Mesodermal cell (in vitro differentiated cells): ENCODE measurements around the gene TAF6. TPM values are rescaled to one million over a fixed set of nuclear protein-coding genes. Genes with fewer than 3 reads are reported as not detected.

ENCODE experiments used
- H3K27ac ChIP-seq: 2 replicates; pipeline ENCODE4 v1.7.0; 2013; ENCODE audit warnings: mild to moderate bottlenecking, low read depth, low read length, moderate library complexity; ENCODE audit not compliant: severe bottlenecking
- H3K36me3 ChIP-seq: 2 replicates; pipeline ENCODE4 v1.7.1; 2013; ENCODE audit warnings: mild to moderate bottlenecking, low read length, moderate library complexity; ENCODE audit not compliant: control insufficient read depth, insufficient read depth
- H3K4me1 ChIP-seq: one replicate; pipeline ENCODE4 v1.7.1; 2013; ENCODE audit warnings: mild to moderate bottlenecking, low read length; ENCODE audit not compliant: insufficient read depth, control insufficient read depth, poor library complexity, severe bottlenecking
- H3K4me3 ChIP-seq: 2 replicates; pipeline ENCODE4 v1.7.0; 2013; ENCODE audit warnings: low read length, control low read depth, mild to moderate bottlenecking; ENCODE audit not compliant: insufficient read depth, poor library complexity, severe bottlenecking; ENCODE audit errors: extremely low read depth
- H3K9me3 ChIP-seq: 2 replicates; pipeline ENCODE4 v1.7.1; 2013; ENCODE audit warnings: mild to moderate bottlenecking, low read length, moderate library complexity; ENCODE audit not compliant: control insufficient read depth
- WGBS, 2 experiments: methylation state at CpG; one replicate each; pipeline ENCODE4 v1.1.5; 2013; ENCODE audit warnings: missing lambda C conversion rate in 2 of 2; ENCODE audit not compliant: insufficient coverage in 2 of 2; 5-methylcytosine and 5-hydroxymethylcytosine counted together
- polyA plus RNA-seq, 2 experiments: library from polyadenylated mRNA; stranded (reverse); fragments of 50-300 nt; gene quantifications; one replicate each; pipeline ENCODE4 v1.2.3, GENCODE V29; 2013

The TAF6 gene
- polyA plus RNA-seq (2013, experiment 1 of 2), result 91.7 TPM
- 72.9 TPM for polyA plus RNA-seq (2013, experiment 2 of 2)

DNA sequence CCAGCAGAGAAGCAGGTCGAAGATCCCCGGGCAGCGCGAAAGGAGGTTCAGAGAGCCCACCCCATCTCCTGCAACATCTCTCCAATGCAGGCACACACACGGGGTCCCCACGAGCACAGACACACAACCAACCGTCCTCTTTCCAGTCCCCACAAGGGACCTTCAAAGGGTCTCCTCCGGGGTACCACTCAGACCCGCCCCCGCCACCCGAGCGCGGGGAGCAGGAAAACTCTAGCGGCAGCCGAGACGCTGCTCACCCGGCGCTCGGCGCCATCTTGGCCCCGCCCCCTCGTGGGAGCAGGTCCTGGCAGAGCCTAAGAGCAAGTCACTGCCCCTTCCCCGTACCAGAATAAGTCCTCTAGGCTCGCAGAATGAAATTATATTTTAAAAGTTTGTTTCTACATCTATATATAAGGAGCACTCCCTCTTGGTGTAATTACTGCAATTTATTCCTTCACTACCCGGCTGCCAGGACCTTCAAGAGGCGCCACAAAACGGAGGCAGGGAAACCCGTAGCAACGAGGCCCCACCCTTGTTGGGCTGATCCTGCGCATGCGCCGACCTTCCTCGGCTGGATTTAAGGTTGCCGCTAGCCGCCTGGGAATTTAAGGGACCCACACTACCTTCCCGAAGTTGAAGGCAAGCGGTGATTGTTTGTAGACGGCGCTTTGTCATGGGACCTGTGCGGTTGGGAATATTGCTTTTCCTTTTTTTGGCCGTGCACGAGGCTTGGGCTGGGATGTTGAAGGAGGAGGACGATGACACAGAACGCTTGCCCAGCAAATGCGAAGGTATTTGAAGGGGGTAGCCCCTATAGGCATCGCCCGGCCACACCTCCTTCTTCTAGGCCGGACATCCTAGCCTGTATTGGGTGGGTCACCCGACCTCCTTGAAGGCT is at the start of gene TAF6, which contains the start of gene CNPY4:
TAF6 (minus strand) TSS at position 287 of the 898 bp plus-strand sequence. CDS start 5,149 bp downstream, outside the sequence.
CNPY4 (plus strand) TSS at position 563 of the 898 bp plus-strand sequence; CDS start at position 674, 111 bp downstream.
- Histone ChIP-seq H3K4me3 (peak within 1 kb of the TSS; percentile 93), H3K4me1 (peaks cover 3% of the 10 kb centered on the region), H3K9me3 (no peaks in the 10 kb centered on the region), H3K27ac (peak within 1 kb of the TSS; percentile 99), H3K36me3 (peaks cover 41% of the 10 kb centered on the region)
- 0% methylated on average over 20 to 28 of the region's 49 CpGs for WGBS, 2 experiments

DNA sequence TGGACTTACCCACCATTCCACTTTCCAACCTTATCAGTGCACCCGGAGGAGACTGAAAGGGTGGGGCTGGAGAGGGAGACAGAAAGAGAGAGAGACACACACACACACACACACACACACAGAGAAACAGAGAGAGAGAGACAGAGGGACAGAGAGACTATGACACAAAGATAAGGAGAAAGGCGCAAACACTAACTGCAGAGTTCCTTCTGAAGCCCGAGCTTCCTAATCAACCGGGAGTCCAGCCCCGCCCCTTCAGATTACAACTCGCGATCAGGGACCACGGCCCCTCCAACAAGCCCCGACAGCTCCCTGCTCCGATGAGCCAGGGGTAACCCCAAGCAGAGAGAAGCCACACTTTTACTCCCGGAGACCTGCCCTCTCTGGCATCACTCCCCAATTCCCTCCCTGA is 48.8 kb upstream of the TAF6 start:
- Histone ChIP-seq H3K9me3 (no peaks in the 10 kb centered on the region), H3K27ac (no peak overlapping the region), H3K4me3 (peak overlapping the region; percentile 17), H3K36me3 (no peaks in the 10 kb centered on the region), H3K4me1 (peaks cover 23% of the 10 kb centered on the region)
- 9 to 10% methylated on average over 9 of the region's 11 CpGs for WGBS, 2 experiments

DNA sequence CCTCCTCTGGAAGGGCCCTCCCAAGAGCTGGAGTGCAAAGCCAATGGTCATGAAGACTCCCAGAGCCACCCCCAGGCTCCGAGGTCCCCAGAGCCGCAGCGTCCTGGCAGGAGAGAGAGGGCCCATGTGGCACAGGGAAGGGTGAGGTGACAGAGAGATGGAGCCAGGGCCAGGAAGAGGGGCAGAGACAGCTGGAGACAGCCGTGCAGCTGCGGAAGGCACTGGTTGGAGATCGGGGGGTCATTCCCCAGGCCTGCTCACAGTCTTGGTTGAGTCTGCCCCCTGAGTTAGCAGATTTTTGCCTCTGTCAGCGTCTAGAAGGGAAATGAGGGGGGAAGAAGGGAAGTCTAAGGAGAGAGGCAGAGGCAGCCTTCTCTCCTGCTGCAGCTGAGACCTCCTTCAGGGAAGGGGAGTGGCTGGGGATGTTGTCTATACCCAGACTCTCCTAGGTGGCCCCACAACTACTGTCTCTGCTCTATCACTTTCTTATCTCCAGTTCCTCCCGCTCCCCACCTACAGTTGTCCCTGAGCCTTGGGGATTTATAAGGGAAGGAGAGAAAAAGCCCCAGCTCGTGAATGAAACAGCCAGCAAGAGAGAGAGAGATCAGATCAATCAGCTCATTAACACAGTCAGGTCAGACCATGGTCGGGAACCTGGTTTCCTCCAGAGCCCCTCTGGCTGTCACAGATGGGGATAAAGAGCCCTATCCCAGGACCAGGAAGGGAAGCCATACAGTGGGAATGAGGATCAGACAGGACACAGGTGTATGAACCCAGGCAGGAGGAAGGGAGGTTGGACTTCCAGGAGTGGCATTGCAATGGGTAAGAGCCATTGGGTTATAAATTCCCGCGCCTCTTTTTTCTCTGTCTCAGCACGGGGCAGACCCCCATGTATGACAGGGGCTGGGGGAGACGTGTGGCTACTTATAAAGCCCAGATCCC is 48.1 kb upstream of the TAF6 start:
- WGBS, 2 experiments, result 74% methylated on average over 7 to 11 of the region's 14 CpGs
- Histone ChIP-seq H3K9me3 (no peaks in the 10 kb centered on the region), H3K36me3 (no peaks in the 10 kb centered on the region), H3K27ac (no peak overlapping the region), H3K4me3 (peak overlapping the region; percentile 17), H3K4me1 (peaks cover 23% of the 10 kb centered on the region)

DNA sequence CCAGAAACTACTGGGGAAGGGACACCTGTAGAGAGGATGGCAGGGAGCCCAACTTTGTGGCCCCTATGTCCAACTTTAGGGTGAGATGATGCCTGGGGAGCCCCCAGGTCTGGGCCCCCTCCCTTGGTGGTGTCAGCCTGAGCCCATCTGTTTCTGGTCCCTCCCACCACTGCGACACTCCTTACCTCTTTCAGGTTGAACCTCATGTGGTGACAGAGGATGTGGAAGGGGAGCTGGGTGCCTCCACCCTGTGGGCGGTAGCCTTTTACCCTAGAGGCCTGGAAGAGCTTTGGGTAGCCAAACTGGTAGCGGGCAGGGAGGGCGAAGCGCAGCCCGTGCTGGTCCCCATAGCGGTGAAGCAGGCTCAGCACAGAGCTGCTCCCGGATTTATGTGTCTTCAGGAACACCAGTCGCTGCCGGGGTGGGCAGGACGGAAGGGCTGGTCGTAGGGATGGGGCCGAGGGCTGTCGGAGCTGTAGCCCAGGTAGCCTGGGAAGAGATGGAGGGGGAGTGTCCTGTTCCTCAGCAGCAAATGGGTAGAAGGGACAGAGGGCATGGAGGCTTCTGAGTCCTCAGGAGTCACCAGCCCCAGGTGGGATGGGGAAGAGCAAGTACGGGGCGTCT is 47.3 kb upstream of the TAF6 start:
- Histone ChIP-seq H3K27ac (no peak overlapping the region), H3K4me1 (peaks cover 23% of the 10 kb centered on the region), H3K4me3 (no peak overlapping the region), H3K9me3 (no peaks in the 10 kb centered on the region), H3K36me3 (no peaks in the 10 kb centered on the region)
- WGBS, 2 experiments, result 88 to 91% methylated on average over 15 of the region's 16 CpGs

DNA sequence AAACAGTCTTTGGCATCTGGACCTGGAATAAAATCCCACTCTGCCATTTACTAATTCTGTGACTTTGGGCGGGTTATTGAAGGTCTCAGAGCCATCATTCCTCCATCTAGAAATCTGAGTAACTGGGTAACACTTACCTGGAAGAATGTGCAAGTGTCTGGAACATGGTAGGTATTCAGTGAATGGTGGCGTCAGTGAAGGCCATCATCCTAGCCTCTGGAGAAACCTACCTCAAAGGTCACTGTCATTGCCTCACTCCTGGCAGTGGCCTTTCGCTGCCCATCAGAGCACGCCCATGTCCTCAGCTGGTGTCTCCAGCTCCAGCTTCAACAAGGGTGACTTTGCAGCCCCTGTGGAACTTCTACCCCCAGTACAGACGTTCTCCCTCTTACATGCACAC is 44.7 kb upstream of the TAF6 start:
- H3K9me3 ChIP-seq, result no peaks in the 10 kb centered on the region
- H3K4me3 ChIP-seq, result no peak overlapping the region
- peaks cover 23% of the 10 kb centered on the region for H3K4me1 ChIP-seq
- H3K27ac ChIP-seq, result no peak overlapping the region
- no peaks in the 10 kb centered on the region for H3K36me3 ChIP-seq
- WGBS, 2 experiments, result 86 to 92% methylated on average over 4 of the region's 5 CpGs

DNA sequence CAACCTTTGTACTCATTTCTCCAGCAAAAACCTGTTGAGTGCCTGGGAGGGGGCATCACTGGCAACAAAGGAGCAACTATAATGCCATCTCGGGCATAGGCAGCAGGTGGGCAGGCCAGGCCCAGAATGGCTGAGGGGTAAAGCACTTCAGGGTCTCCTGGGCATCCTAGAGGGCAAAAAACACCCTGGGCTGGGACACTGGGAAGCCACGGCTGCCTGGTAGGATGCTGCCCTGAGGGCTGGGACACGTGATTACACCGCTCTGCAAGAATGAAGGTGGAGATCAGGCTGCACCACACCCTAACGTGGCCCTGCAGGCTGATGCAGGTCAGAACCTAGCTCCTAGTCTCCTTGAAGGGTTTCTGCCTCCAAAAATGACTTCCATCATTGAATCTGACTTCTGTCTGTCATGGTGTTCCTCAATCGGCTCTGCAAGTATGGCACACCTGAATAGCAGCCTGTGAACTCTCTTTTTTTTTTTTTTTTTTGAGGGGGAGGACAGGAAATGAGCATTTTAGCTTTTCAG is 43.9 kb upstream of the TAF6 start:
- H3K4me3 ChIP-seq, result no peak overlapping the region
- H3K4me1 ChIP-seq, result peaks cover 16% of the 10 kb centered on the region
- H3K27ac ChIP-seq, result no peak overlapping the region
- no peaks in the 10 kb centered on the region for H3K9me3 ChIP-seq
- H3K36me3 ChIP-seq, result no peaks in the 10 kb centered on the region
- WGBS, 2 experiments, result 55 to 56% methylated on average over 5 of the region's 6 CpGs

DNA sequence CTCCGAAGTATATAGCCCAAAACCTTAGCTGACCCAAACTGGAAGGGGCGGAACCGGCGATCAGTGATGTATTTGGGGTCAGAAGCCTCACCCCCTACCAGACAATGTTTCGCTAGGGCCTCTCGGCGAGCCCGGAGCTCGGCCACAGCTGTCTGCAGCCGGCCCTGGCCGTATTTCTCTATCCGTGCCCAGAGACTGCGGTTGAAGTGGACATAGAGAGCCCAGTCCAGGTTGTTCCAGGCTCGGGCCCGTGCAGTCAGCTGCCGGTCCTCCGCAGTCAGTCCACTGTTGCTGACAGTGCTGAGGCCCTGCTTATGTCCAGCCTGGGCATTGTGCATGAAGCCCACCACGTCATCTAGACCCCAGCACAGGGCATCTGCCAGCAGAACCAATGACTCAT is 40.9 kb upstream of the TAF6 start:
- H3K36me3 ChIP-seq, result peaks cover 22% of the 10 kb centered on the region
- WGBS, 2 experiments, result 94 to 95% methylated on average over 17 to 18 of the region's 18 CpGs
- H3K27ac ChIP-seq, result no peak overlapping the region
- H3K4me3 ChIP-seq, result no peak overlapping the region
- H3K4me1 ChIP-seq, result peaks cover 15% of the 10 kb centered on the region
- no peaks in the 10 kb centered on the region for H3K9me3 ChIP-seq

DNA sequence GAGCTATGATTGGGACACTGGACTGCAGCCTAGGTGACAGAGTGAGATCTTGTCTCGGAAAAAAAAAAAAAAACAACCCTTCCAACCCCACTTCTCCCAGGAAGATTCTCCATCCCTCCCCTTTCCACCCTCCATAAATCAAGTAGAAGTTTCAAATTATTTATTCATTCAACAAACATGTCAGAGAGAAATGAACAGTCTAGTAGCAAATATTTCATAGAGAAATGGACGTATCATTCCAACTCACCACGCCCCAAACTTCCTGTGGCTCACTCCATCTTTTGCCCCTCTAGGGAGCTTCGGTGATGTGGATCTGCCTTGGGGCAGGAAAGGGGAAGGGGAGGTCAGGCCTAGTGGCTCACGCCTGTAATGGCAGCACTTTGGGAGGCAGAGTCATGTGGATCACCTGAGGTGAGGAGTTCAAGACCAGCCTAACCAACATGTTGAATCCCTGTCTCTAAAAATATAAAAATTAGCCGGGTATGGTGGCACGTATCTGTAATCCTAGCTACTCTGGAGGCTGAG is 40.0 kb upstream of the TAF6 start:
- Histone ChIP-seq H3K9me3 (no peaks in the 10 kb centered on the region), H3K4me3 (peak overlapping the region; percentile 88), H3K36me3 (peaks cover 31% of the 10 kb centered on the region), H3K27ac (peak overlapping the region; percentile 62), H3K4me1 (peaks cover 20% of the 10 kb centered on the region)
- 95 to 100% methylated on average over 2 to 4 of the region's 7 CpGs for WGBS, 2 experiments

DNA sequence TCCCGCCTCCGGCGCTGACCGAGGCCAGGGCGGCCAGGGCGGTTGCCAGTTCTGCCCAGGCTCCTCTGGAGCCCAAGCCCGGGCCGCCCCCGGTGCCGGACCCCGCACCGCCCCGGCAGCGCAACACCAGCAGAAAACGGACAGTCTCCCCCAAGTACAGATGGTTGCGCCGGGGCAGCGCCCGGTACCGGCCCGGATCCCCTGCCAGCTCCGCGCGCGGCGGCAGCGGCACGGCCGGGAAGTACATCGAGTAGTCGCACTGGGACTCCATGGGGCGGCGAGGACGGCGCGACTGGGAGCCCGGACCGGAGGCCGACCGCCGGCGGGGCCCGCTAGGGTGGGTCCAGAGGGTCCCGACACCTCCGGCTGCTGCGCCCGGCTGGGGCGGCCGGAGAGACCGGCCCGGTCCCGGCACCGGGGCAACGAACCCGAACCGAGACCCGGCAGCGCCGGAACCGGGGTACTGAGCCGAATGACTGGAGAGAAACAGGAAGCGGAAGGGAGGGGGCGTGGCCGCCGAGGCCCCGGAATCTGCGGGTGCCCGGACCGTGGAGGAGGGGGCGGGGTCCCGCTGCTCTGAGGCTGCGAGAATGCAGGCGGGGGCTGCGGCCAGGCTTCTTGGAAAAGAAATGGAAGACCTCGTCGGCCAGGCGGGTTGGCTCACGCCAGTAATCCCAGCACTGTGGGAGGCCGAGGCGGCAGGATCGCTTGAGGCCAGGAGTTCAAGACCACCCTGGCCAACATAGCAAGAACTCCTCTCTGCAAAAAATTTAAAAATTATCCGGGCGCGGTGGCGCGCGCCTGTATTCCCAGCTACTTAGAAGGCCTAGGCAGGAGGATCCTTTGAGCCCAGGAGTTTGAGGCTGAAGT is 39.3 kb upstream of the TAF6 start, which contains the start of gene TRAPPC14:
TRAPPC14 (minus strand) TSS at position 495 of the 870 bp plus-strand sequence; CDS start at position 271, 224 bp downstream.
- H3K4me1 ChIP-seq, result peaks cover 20% of the 10 kb centered on the region
- H3K36me3 ChIP-seq, result peaks cover 38% of the 10 kb centered on the region
- 4% methylated on average over 73 to 85 of the region's 87 CpGs for WGBS, 2 experiments

More for the DNA sequence above, 39.3 kb upstream of the TAF6 start, which contains the start of gene TRAPPC14:
- H3K27ac ChIP-seq, result peak within 1 kb of the TSS; percentile 62
- H3K9me3 ChIP-seq, result no peaks in the 10 kb centered on the region
- H3K4me3 ChIP-seq, result peak within 1 kb of the TSS; percentile 88
